Measurements from ENCODE around the gene PLIN4. TPM values are rescaled to one million over a fixed set of nuclear protein-coding genes. Genes with fewer than 3 reads are reported as not detected.

PLIN4 gene
- total RNA-seq, 2 donors from 2014 or later: 0.05 TPM; not detected in 1

DNA sequence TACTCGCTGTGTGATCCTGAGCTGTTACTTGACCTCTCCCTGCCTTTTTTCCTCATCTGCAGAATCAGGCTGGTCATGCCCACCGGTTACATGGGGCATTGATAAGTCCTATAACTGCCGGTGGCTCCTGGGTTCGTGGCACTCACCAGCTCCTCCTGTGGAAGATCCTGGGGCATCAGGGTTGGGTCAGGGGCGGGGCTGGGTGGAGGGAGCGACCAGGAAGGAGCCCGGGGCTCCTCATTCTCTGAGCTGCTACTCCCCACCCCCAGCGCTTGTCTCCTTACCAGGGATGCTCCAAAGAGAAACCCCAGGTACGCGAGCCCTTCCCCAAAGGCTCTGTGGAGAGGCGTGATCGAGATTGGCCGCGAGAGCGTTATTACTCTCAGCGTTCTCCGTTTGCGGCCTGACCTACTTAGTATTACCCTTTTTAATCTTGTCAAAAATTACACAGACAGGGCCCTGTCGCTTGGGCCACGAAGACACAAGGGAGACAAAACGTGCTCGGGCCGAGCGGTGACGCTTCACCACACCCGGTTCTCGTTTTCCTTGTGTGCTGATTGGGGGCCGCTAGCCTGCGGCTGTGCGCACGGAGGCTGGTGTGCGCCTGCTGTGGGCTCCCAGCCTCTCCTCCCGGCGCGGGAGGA lies 35.4 kb downstream of the PLIN4 start:
- Mint-ChIP-seq H3K27ac (no peak overlapping the region), H3K36me3 (ENCODE audit: low read depth) (peaks cover 45% of the 10 kb centered on the region), H3K4me1 (no peaks in the 10 kb centered on the region), H3K27me3 (no peaks in the 10 kb centered on the region), H3K4me3 (no peak overlapping the region), H3K9me3 (no peaks in the 10 kb centered on the region)
- no peak for ATAC-seq (replicated peaks)

GRCh38 chr19:4477034-4477801 lies 41.1 kb downstream of the PLIN4 start:
- no peak overlapping the region for H3K4me3 Mint-ChIP-seq
- H3K4me1 Mint-ChIP-seq: no peaks in the 10 kb centered on the region
- no peaks in the 10 kb centered on the region for H3K27me3 Mint-ChIP-seq
- H3K36me3 Mint-ChIP-seq (ENCODE audit: low read depth): peaks cover 35% of the 10 kb centered on the region
- no peak for ATAC-seq (replicated peaks)
- peak overlapping the region; percentile 31 for H3K27ac Mint-ChIP-seq
- H3K9me3 Mint-ChIP-seq: no peaks in the 10 kb centered on the region

GRCh38 chr19:4474514-4475022 lies 43.7 kb downstream of the PLIN4 start:
- Mint-ChIP-seq H3K4me3 (peak overlapping the region; percentile 72), H3K9me3 (no peaks in the 10 kb centered on the region), H3K27ac (peak overlapping the region; percentile 19), H3K36me3 (ENCODE audit: low read depth) (peaks cover 26% of the 10 kb centered on the region), H3K27me3 (no peaks in the 10 kb centered on the region), H3K4me1 (no peaks in the 10 kb centered on the region)
- no peak for ATAC-seq (replicated peaks)

- Mint-ChIP-seq H3K4me1 (no peaks in the 10 kb centered on the region), H3K27ac (peak overlapping the region; percentile 19), H3K36me3 (ENCODE audit: low read depth) (peaks cover 26% of the 10 kb centered on the region), H3K9me3 (no peaks in the 10 kb centered on the region), H3K27me3 (no peaks in the 10 kb centered on the region), H3K4me3 (peak overlapping the region; percentile 72)
- ATAC-seq (replicated peaks): no peak
Observed at GRCh38 chr19:4473763-4474513, 44.3 kb downstream of the PLIN4 start.

DNA sequence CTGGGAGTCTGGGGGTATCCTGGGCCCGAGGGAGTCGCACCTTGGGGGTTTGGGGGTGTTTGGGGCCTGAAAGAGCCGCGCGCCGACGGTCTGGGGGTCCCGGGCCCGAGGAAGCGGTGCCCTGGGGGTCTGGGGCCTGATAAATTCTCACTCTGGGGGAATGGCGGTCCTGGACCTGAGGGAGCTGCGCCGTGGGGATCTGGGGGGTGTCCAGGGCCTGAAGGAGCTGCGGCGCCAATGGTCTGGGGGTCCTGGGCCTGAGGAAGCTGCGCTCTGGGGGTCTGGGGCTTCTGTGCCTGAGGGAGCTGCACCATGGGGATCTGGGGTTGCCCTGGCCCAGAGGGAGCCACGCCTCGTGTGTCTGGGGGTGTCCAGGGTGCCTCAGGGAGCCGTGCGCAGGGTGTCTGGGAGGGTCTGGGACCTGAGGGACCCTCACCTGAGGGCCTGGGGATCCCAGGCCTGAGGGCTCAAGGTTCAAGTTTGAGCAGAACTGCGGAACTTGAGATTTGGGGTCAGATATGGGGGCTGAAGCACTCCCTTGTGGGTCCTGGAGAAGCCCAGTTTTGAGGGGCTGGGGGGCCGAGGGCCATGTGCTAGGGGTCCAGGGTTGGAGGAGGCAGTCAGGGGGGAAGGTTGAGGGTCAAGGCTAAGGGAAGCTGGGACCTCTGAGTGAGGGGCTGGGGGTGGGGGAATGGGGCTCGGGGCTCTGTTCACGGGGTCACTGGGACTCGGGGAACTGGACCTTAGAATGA lies 45.1 kb downstream of the PLIN4 start:
- peaks cover 21% of the 10 kb centered on the region for H3K36me3 Mint-ChIP-seq (ENCODE audit: low read depth)
- H3K27me3 Mint-ChIP-seq: no peaks in the 10 kb centered on the region
- peak overlapping the region; percentile 72 for H3K4me3 Mint-ChIP-seq
- H3K27ac Mint-ChIP-seq: peak overlapping the region; percentile 52
- no peak for ATAC-seq (replicated peaks)
- no peaks in the 10 kb centered on the region for H3K9me3 Mint-ChIP-seq
- no peaks in the 10 kb centered on the region for H3K4me1 Mint-ChIP-seq

DNA sequence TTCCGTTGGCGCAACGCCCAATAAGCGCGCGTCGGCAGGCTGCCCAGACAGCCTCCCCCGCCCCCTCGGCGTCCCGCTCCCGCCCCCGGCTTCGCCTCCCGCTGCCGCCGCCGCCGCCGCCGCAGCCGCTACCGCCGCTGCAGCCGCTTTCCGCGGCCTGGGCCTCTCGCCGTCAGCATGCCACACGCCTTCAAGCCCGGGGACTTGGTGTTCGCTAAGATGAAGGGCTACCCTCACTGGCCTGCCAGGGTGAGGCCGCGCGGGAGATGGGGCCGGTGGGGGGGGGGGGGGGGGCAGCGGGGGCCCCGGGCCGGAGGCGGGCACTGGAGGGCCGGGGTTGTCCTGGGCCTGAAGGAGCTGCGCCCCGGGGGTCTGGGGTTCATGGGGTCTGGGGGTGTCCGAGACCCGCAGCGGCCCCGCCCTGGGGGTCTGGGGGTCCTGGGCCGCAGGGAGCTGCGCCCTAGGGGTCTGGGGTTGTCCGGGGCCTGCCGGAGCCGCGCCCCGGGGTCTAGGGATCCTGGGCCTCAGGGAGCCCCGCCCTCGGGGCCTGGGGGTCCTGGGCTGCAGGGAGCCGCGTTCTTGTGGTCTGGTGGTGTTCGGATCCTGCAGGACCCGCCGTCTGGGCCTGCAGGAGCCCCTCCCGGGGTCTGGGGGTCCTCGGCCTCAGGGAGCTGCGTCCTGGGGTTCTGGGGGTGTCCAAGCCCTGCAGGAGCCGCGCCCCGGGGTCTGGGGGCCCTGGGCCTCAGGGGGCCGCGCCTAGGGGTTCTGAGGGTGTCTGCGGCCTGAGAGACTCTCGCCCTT lies 45.9 kb downstream of the PLIN4 start, which contains the start of gene HDGFL2:
Gene HDGFL2 (plus strand): TSS at position 124 of the 801 bp plus-strand sequence. CDS start 54 bp downstream, at position 178.
- no peaks in the 10 kb centered on the region for H3K4me1 Mint-ChIP-seq
- no peak for ATAC-seq (replicated peaks)
- peaks cover 13% of the 10 kb centered on the region for H3K36me3 Mint-ChIP-seq (ENCODE audit: low read depth)
- peak within 1 kb of the TSS; percentile 72 for H3K4me3 Mint-ChIP-seq
- H3K9me3 Mint-ChIP-seq: no peaks in the 10 kb centered on the region
- no peaks in the 10 kb centered on the region for H3K27me3 Mint-ChIP-seq
- peak within 1 kb of the TSS; percentile 52 for H3K27ac Mint-ChIP-seq

DNA sequence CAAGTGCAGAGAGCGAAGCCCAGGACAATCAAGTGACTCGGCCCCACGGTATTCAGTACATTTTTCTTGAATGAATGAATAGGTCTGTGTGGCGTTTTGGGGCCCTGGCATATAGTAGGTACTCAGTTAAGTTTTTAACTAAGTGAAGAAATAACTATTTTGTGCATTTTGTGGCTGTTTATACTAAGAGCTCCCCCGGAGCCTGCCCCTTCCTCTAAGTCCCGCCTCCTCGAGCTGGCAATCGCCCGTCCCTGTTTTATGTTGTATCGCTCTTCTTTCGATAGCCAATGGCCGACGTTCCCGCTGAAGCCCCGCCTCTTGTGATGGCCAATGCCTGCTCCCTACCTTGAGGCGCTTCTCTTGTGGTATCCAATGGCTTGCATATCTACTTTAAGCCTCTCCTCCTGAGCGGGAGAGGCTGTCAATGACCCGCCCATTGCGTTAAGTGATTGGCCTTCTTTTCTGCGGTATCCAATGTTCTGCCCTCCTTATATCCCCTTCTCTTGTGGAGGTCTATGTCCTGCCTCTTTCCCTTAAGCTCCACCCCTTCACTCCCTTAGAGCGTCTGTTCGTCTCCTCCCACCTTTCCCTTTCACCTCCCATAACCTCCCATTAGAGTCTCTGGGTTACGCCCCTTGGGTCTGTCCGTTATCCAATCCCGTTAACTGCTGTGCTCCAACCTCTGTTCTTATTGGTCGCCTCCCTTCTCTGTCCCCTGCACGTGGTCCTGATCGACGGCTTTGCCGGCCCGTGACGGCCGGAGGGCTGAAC lies 46.7 kb downstream of the PLIN4 start:
- Mint-ChIP-seq H3K9me3 (no peaks in the 10 kb centered on the region), H3K27me3 (no peaks in the 10 kb centered on the region), H3K4me1 (no peaks in the 10 kb centered on the region), H3K4me3 (no peak overlapping the region), H3K27ac (no peak overlapping the region), H3K36me3 (ENCODE audit: low read depth) (peaks cover 5% of the 10 kb centered on the region)
- peak; percentile 91 for ATAC-seq (replicated peaks)

DNA sequence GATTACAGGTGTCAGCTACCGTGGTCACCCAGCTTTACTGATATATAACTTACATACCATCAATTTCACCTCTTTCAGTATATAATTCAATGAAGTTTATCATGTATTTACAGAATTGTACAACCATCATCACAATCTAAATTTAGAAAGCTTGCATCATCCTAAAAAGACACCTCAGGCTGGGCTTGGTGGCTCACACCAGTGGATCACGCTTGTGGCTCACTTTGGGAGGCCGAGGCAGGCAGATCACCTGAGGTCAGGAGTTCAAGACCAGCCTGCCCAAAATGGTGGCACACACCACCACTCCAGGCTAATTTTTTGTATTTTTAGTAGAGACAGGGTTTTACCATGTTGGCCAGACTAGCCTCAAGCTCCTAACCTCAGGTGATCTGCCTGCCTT lies 50.5 kb downstream of the PLIN4 start:
- H3K4me1 Mint-ChIP-seq: no peaks in the 10 kb centered on the region
- no peak for ATAC-seq (replicated peaks)
- H3K36me3 Mint-ChIP-seq (ENCODE audit: low read depth): no peaks in the 10 kb centered on the region
- H3K27ac Mint-ChIP-seq: no peak overlapping the region
- H3K9me3 Mint-ChIP-seq: no peaks in the 10 kb centered on the region
- H3K27me3 Mint-ChIP-seq: no peaks in the 10 kb centered on the region
- no peak overlapping the region for H3K4me3 Mint-ChIP-seq

- no peak for ATAC-seq (replicated peaks)
- Mint-ChIP-seq H3K4me1 (no peaks in the 10 kb centered on the region), H3K27ac (no peak overlapping the region)
Observed at GRCh38 chr19:4464815-4465581, 53.3 kb downstream of the PLIN4 start.

DNA sequence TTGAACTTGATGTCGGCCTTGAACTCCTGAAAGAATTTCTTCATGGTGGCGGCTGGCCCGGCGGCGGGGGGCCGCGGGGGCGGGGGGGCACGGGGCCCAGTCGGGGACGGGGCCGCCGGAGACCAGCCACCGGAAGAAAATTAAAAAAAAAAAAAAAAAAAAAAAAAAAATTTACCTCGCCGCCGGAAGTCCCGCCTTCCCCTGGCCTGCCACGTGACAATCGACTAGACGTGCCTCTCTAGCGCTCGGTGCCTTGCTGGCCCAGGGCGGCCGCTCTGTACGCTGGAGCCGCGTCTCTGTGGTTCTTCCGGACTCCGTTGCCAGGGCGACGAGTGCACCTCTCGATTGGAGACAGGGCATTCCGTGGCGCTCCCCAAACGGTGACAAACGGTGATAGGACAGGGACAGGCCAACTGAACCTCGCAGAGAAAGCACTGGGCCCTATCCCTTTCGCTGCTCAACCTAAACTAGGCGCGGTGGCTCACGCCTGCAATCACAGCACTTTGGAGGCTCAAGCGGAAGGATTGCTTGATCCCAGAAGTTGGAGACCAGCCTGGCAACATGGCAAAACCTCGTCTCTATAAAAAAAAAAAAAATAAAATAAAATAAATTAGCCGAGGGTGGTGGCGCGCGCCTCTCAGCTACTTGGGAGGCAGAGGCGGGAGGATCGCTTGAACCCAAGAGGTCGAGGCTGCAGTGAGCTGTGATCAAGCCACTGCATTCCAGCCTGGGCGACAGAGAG lies 60.5 kb downstream of the PLIN4 start, which contains the start of gene UBXN6:
Gene UBXN6 (minus strand): TSS at position 141 of the 742 bp plus-strand sequence. CDS start 97 bp downstream, at position 44.
- no peaks in the 10 kb centered on the region for H3K9me3 Mint-ChIP-seq
- peak; percentile 99 for ATAC-seq (replicated peaks)
- peak within 1 kb of the TSS; percentile 96 for H3K4me3 Mint-ChIP-seq
- H3K36me3 Mint-ChIP-seq (ENCODE audit: low read depth): no peaks in the 10 kb centered on the region
- no peaks in the 10 kb centered on the region for H3K27me3 Mint-ChIP-seq
- H3K27ac Mint-ChIP-seq: peak within 1 kb of the TSS; percentile 96
- peaks cover 15% of the 10 kb centered on the region for H3K4me1 Mint-ChIP-seq

More at GRCh38 chr19:4464815-4465581, 53.3 kb downstream of the PLIN4 start:
- Mint-ChIP-seq H3K36me3 (ENCODE audit: low read depth) (no peaks in the 10 kb centered on the region), H3K27me3 (no peaks in the 10 kb centered on the region), H3K9me3 (no peaks in the 10 kb centered on the region), H3K4me3 (no peak overlapping the region)

DNA sequence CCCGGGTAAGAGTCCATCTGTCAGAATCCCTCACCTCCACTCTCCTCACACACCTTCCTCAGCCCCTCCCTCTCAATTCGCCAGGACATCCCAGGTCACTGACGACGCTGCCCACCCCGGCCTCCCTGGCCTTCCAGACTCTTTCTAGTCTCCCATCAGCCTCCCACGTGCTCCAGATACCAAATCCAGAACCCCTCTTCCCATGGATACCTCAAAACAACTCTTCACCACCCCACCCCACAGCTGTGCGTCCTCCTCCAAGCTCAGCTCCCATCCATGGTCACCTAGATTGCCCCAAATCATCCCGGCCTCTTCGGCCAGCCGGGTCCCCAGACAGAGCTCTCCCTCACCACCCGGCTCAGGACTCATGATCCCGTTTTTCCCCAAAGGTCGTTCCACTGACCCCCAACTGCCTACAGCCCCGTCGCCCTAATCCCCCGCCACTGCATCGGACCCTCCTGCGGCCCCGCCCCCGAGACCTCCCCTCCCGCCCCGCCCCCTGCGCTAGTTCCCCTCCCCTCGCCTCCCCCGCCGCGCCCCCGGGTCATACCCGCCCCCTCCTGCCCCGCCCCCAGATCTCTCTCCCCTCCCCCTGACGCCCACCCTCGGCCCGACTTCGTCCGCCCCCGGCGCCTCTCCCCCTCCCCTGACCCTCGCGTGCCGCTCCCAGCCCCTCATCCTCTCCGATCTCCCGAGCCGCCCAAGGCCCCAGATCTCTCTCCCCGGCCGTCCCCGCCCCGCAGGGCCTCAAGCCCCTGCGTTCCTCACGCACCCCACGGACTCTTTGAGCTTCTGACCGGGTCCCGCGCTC lies 61.2 kb downstream of the PLIN4 start:
- peak overlapping the region; percentile 96 for H3K27ac Mint-ChIP-seq
- H3K36me3 Mint-ChIP-seq (ENCODE audit: low read depth): no peaks in the 10 kb centered on the region
- no peaks in the 10 kb centered on the region for H3K9me3 Mint-ChIP-seq
- no peaks in the 10 kb centered on the region for H3K27me3 Mint-ChIP-seq
- H3K4me3 Mint-ChIP-seq: peak overlapping the region; percentile 96
- H3K4me1 Mint-ChIP-seq: peaks cover 15% of the 10 kb centered on the region
- peak; percentile 31 for ATAC-seq (replicated peaks)
